ENCODE data around the gene SEC22C.
A peak's percentile ranks its signal among the peaks of the same experiment; 100 is the strongest.

Gene SEC22C

GRCh38 chr3:42533161-42533897 is 48.4 kb downstream of the SEC22C start:
- no peak for DNase-seq

- no peak for DNase-seq
Measured at GRCh38 chr3:42532229-42532628, 49.5 kb downstream of the SEC22C start.

- no peak for DNase-seq
Measured at GRCh38 chr3:42531470-42531869, 50.3 kb downstream of the SEC22C start.

GRCh38 chr3:42530073-42530472 is 51.7 kb downstream of the SEC22C start:
- no peak for DNase-seq

- no peak for DNase-seq
Measured at GRCh38 chr3:42529468-42529867, 52.3 kb downstream of the SEC22C start.

GRCh38 chr3:42527368-42527917 is 54.3 kb downstream of the SEC22C start:
- no peak for DNase-seq

- DNase-seq: no peak
Measured at GRCh38 chr3:42526616-42527367, 55.0 kb downstream of the SEC22C start.

GRCh38 chr3:42525736-42526345 is 55.9 kb downstream of the SEC22C start:
- DNase-seq: no peak

GRCh38 chr3:42525212-42525611 is 56.6 kb downstream of the SEC22C start:
- no peak for DNase-seq

GRCh38 chr3:42524751-42525150 is 57.0 kb downstream of the SEC22C start:
- DNase-seq: no peak

GRCh38 chr3:42520906-42521305 is 60.9 kb downstream of the SEC22C start:
- DNase-seq: no peak

- DNase-seq: peak; percentile 3
Measured at GRCh38 chr3:42520336-42520735, 61.4 kb downstream of the SEC22C start.

GRCh38 chr3:42519568-42519962 is 62.2 kb downstream of the SEC22C start:
- DNase-seq: no peak

GRCh38 chr3:42518800-42519567 is 62.8 kb downstream of the SEC22C start:
- no peak for DNase-seq

- no peak for DNase-seq
Measured at GRCh38 chr3:42517117-42517516, 64.7 kb downstream of the SEC22C start.

GRCh38 chr3:42516443-42516842 is 65.3 kb downstream of the SEC22C start:
- no peak for DNase-seq

GRCh38 chr3:42515976-42516375 is 65.8 kb downstream of the SEC22C start:
- no peak for DNase-seq

- DNase-seq: no peak
Measured at GRCh38 chr3:42515391-42515916, 66.3 kb downstream of the SEC22C start.

GRCh38 chr3:42514876-42515275 is 66.9 kb downstream of the SEC22C start:
- no peak for DNase-seq

- no peak for DNase-seq
Measured at GRCh38 chr3:42513521-42513920, 68.2 kb downstream of the SEC22C start.

GRCh38 chr3:42513121-42513520 is 68.6 kb downstream of the SEC22C start:
- DNase-seq: no peak

- DNase-seq: no peak
Measured at GRCh38 chr3:42511736-42512135, 70.0 kb downstream of the SEC22C start.

GRCh38 chr3:42511201-42511600 is 70.6 kb downstream of the SEC22C start:
- DNase-seq: no peak
